WTC11 (cell line): ENCODE data around the gene HAND1. TPM values are rescaled to one million over a fixed set of nuclear protein-coding genes. Genes with fewer than 3 reads are reported as not detected.

Source experiments
- ATAC-seq: fragments of 200-7000 bp; cut with Tn5 transposase; 2 replicates; pipeline ENCODE4 v1.10.0; 2021; ENCODE audit warnings: mild to moderate bottlenecking, moderate library complexity
- CTCF ChIA-PET: fragments of 300-600 bp; sonication (Branson Sonifier 250); formaldehyde crosslinking; loops from one replicate; lab custom pipeline; 2021; ENCODE audit warnings: antibody characterized with exemption; lab: Charles Lee
- POLR2A ChIA-PET: fragments of 350-600 bp; sonication (Branson Sonifier 250); formaldehyde crosslinking; loops from one replicate; lab custom pipeline; 2021; ENCODE audit warnings: antibody characterized with exemption; lab: Charles Lee
- DNase-seq: peaks from one replicate; pipeline ENCODE4 v3.0.0; 2021; ENCODE audit warnings: low spot score
- H3K27ac Mint-ChIP-seq: 2 replicates; pipeline ENCODE4 v1.8.0; 2021; ENCODE audit warnings: mixed read lengths
- H3K27me3 Mint-ChIP-seq: 2 replicates; pipeline ENCODE4 v1.8.0; 2021; ENCODE audit warnings: low read depth, mild to moderate bottlenecking, moderate library complexity, mixed read lengths
- H3K36me3 Mint-ChIP-seq: 2 replicates; pipeline ENCODE4 v1.8.0; 2021; ENCODE audit warnings: mixed read lengths
- H3K4me1 Mint-ChIP-seq: 2 replicates; pipeline ENCODE4 v1.8.0; 2022; ENCODE audit warnings: mixed read lengths
- H3K4me3 Mint-ChIP-seq: 2 replicates; pipeline ENCODE4 v1.8.0; 2021; ENCODE audit warnings: mild to moderate bottlenecking, moderate library complexity, mixed read lengths
- H3K9me3 Mint-ChIP-seq: 2 replicates; pipeline ENCODE4 v1.8.0; 2021; ENCODE audit warnings: mixed read lengths
- CREM ChIP-seq: sonication (generic); formaldehyde crosslinking; IDR thresholded peaks from 2 replicates; pipeline ENCODE4 v1.8.1; 2022; ENCODE audit warnings: mild to moderate bottlenecking, missing genetic modification reagents, moderate library complexity
- FOXP4 ChIP-seq: sonication (generic); formaldehyde crosslinking; IDR thresholded peaks from 2 replicates; pipeline ENCODE4 v1.8.0; 2022; ENCODE audit warnings: mild to moderate bottlenecking, missing genetic modification reagents
- JAZF1 ChIP-seq: fragments of 250-450 bp; sonication (Bioruptor Pico); IDR thresholded peaks from 2 replicates; pipeline ENCODE4 v1.9.0; 2021; ENCODE audit warnings: moderate library complexity, mild to moderate bottlenecking, inconsistent platforms
- JUN ChIP-seq: sonication (generic); formaldehyde crosslinking; IDR thresholded peaks from 2 replicates; pipeline ENCODE4 v1.8.0; 2023; ENCODE audit warnings: mild to moderate bottlenecking, missing genetic modification reagents
- MAX ChIP-seq: sonication (generic); formaldehyde crosslinking; IDR thresholded peaks from 2 replicates; pipeline ENCODE4 v1.8.0; 2022; ENCODE audit warnings: mild to moderate bottlenecking, missing genetic modification reagents
- MLX ChIP-seq: sonication (generic); formaldehyde crosslinking; IDR thresholded peaks from 2 replicates; pipeline ENCODE4 v1.8.1; 2023; ENCODE audit warnings: mild to moderate bottlenecking, missing genetic modification reagents, moderate library complexity
- MXD4 ChIP-seq: fragments of 250-450 bp; sonication (Bioruptor Pico); IDR thresholded peaks from 2 replicates; pipeline ENCODE4 v1.8.0; 2021; ENCODE audit warnings: mild to moderate bottlenecking, moderate library complexity, borderline replicate concordance
- NR2C2 ChIP-seq: sonication (generic); formaldehyde crosslinking; IDR thresholded peaks from 2 replicates; pipeline ENCODE4 v1.8.0; 2022; ENCODE audit warnings: mild to moderate bottlenecking, missing genetic modification reagents
- SOX15 ChIP-seq: fragments of 250-450 bp; sonication (Bioruptor Pico); IDR thresholded peaks from 2 replicates; pipeline ENCODE4 v1.9.0; 2021; ENCODE audit warnings: mild to moderate bottlenecking
- ZNF317 ChIP-seq: sonication (generic); formaldehyde crosslinking; IDR thresholded peaks from 2 replicates; pipeline ENCODE4 v1.8.1; 2023; ENCODE audit warnings: low read depth, mild to moderate bottlenecking, moderate library complexity, missing genetic modification reagents, borderline replicate concordance
- ZNF396 ChIP-seq: fragments of 250-450 bp; sonication (Bioruptor Pico); IDR thresholded peaks from 2 replicates; pipeline ENCODE4 v1.8.0; 2021; ENCODE audit warnings: mild to moderate bottlenecking, moderate library complexity, borderline replicate concordance
- ZNF532 ChIP-seq: fragments of 250-450 bp; sonication (Bioruptor Pico); IDR thresholded peaks from 2 replicates; pipeline ENCODE4 v1.9.0; 2021; ENCODE audit warnings: mild to moderate bottlenecking, borderline replicate concordance
- total RNA-seq: library from RNA; stranded (reverse); gene quantifications from 3 replicates; pipeline ENCODE4 v1.2.3, GENCODE V29; 2021

Gene HAND1
- total RNA-seq, 1 experiment from 2014 or later, result not detected

GRCh38 chr5:154473581-154474283, 4.3 kb downstream of the HAND1 start:
- TF ChIP-seq JUN (CRISPR knock-in tag) (no peak), ZNF317 (CRISPR knock-in tag) (no peak), MAX (0 out of 2 replicates have a peak, but pooled peaks have one; percentile 22)
- peak; percentile 61 for DNase-seq

GRCh38 chr5:154472871-154473580, 5.0 kb downstream of the HAND1 start:
- no peak for TF ChIP-seq CREM (CRISPR knock-in tag)
- no peak for TF ChIP-seq MLX (CRISPR knock-in tag)
- TF ChIP-seq ZNF532 (CRISPR knock-in tag), result no peak
- TF ChIP-seq JAZF1, result no peak
- TF ChIP-seq SOX15 (CRISPR knock-in tag), result no peak
- no peak for TF ChIP-seq MXD4 (CRISPR knock-in tag)
- ATAC-seq, result peak; percentile 1; the same call in 1 of the 2 replicates
- CTCF ChIA-PET, result interaction anchor here (0.9 to 1.9 kb wide), 3 partner anchors 11 to 177 kb away, joined by 3 to 13 read pairs (median 3); no protein-coding TSS in a partner anchor
- H3K4me1 Mint-ChIP-seq, result peaks cover 52% of the 10 kb centered on the region
- peak; percentile 45 for DNase-seq
- H3K36me3 Mint-ChIP-seq, result no peaks in the 10 kb centered on the region
- peaks cover 100% of the 10 kb centered on the region for H3K27me3 Mint-ChIP-seq
- no peak overlapping the region; the same call in 1 of the 2 replicates for H3K27ac Mint-ChIP-seq
- H3K9me3 Mint-ChIP-seq, result no peaks in the 10 kb centered on the region
- H3K4me3 Mint-ChIP-seq, result peak overlapping the region; percentile 63
- POLR2A ChIA-PET, result no interaction called here

More at GRCh38 chr5:154473581-154474283, 4.3 kb downstream of the HAND1 start:
- CTCF ChIA-PET, result interaction anchor here (0.9 to 1.9 kb wide), 3 partner anchors 12 to 177 kb away, joined by 3 to 13 read pairs (median 3); no protein-coding TSS in a partner anchor
- H3K36me3 Mint-ChIP-seq, result no peaks in the 10 kb centered on the region
- no peaks in the 10 kb centered on the region for H3K9me3 Mint-ChIP-seq
- peak overlapping the region; percentile 63 for H3K4me3 Mint-ChIP-seq
- H3K27ac Mint-ChIP-seq, result no peak overlapping the region
- H3K27me3 Mint-ChIP-seq, result peaks cover 100% of the 10 kb centered on the region
- POLR2A ChIA-PET, result no interaction called here
- peak; percentile 4 for ATAC-seq
- H3K4me1 Mint-ChIP-seq, result peaks cover 49% of the 10 kb centered on the region

GRCh38 chr5:154470947-154471870, 6.8 kb downstream of the HAND1 start:
- no peak overlapping the region for H3K27ac Mint-ChIP-seq
- H3K4me1 Mint-ChIP-seq, result peaks cover 47% of the 10 kb centered on the region
- H3K27me3 Mint-ChIP-seq, result peaks cover 100% of the 10 kb centered on the region
- DNase-seq, result no peak
- no peaks in the 10 kb centered on the region for H3K36me3 Mint-ChIP-seq
- ATAC-seq, result no peak
- TF ChIP-seq MLX (CRISPR knock-in tag) (no peak), ZNF396 (CRISPR knock-in tag) (no peak), NR2C2 (CRISPR knock-in tag) (no peak), FOXP4 (CRISPR knock-in tag) (no peak)
- no peaks in the 10 kb centered on the region for H3K9me3 Mint-ChIP-seq
- no peak overlapping the region for H3K4me3 Mint-ChIP-seq
- ChIA-PET POLR2A (no interaction called here), CTCF (interaction anchor here (1.1 to 1.3 kb wide), 3 partner anchors 10 to 147 kb away, joined by 3 to 4 read pairs (median 3); no protein-coding TSS in a partner anchor)
